GM19455 (cell line): ENCODE data around the gene FEZF2.

Experiments
- ATAC-seq: cut with Tn5 transposase; IDR thresholded peaks from one replicate; pipeline ENCODE4 v1.9.1; 2021; ENCODE audit not compliant: unreplicated experiment

Gene FEZF2

DNA sequence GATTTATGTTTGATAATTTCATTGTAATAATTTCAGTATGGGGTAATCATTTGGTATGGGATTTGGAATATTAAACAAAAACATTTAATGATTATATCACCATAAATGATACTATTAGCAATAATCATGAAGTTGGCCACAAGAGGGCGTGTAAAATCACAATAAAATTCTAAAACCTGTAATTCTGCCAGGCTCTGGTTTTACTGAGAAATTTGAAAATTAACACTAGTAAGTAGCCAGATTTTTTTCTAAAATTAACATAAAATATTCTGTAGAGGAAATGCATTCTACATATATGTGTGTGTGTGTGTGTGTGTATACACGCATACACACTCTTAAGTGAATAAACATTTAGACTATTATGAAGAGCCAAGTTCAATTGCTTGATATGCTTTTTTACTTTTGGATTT, 40.5 kb downstream of the FEZF2 start:
- no peak for ATAC-seq

DNA sequence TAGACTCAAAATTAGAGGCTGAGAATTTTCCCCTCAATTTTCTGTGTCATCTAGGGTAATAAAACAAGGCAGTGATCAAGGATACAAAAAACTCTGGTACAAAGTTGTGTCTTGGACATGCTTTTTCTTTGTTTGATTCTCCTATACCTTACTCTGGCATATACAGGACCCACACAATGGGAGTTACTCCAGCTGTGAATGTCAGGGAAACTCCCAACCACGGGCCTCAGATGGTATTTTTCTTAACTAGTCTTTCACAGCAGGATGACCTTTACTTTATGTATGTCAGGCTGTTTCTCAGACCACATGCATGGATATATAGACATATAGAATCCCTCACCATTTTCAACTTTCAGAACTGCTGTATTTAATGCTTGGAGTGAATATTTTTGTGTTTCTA, 41.3 kb downstream of the FEZF2 start:
- no peak for ATAC-seq

DNA sequence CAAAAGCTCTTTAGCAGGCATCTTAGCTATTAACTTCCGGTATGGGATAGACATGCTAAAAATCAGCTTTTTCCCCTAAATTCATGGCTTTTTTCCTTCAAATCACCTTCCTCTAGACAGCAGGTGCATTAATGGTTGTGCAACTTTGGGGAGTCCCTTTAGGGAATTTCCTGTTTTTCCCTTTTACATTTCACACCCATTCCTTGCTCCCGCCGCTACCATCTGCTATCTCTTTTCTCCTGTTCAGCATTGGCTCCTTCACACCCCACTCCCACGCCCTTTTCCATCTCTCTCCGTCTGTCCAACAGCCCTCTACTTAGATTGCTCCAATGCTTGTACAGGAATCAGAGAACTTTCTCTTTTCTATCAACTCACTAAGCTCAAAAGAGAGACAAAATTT, 43.4 kb downstream of the FEZF2 start:
- ATAC-seq, result no peak

DNA sequence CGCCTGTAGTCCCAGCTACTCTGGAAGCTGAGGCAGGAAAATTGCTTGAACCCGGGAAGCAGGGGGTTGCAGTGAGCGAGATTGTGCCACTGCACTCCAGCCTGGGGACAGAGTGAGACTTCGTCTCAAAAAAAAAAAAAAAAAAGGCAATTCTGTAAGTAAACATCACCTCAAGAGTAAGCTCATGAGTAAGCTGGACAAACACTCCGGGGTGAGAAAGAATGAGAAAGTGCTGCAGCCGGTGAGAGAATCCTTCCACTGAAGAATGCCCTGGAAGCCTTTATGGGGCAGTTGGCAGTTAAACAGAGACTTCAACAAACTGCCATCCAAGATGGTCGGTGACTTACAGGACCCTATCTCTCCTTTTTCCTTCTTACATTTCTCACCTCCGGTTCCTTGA, 47.5 kb downstream of the FEZF2 start:
- no peak for ATAC-seq

DNA sequence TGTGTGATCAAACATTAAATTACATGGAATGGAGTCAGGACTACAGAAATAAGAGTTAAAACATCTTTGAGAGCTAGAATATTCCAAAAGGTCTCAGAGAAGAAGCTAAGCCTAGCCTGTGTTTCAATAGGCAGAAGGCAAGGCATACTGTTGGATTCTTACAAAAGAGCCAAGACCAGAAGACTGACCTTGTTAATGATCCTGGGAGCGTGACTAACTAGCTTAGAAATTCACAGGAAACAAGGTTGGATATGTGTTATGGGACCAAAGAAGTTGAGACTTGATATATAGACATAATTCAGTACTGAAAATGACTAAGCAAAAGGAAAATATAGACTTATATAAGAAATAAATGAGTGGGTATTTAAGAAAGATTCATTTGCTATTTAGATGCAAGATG, 50.1 kb downstream of the FEZF2 start:
- no peak for ATAC-seq
